ENCODE data around the gene AKAP13.

Gene AKAP13

DNA sequence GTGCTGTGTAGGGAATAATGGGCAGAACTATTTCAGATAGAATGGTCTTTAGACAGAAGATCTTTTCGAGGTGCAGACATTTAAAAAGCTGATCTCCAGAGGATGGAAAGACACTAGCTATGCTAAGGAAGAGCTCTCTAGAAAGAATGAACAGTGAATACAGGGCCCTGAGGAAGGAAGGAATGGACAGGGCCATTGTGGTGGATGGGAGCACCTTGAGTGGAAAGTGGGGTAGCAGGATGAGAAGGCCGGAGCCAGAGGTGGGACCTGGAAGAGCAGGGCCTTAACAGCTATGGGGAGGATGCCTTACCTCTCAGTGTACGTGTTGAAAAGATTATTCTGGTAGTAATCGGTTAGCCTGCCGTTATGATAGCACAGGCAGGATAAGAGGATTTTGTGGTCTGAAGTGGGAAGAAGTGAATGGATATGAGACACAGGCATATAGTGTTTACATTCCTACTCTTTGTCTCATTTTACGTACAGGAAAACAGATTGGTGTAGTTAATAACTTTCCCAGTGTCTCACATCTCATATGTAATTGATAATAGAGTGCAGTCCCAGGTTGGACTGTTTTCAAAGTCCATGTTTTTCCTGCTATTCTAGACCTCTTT is 241.9 kb downstream of the AKAP13 start:
- TF ChIP-seq, protein P1, sequence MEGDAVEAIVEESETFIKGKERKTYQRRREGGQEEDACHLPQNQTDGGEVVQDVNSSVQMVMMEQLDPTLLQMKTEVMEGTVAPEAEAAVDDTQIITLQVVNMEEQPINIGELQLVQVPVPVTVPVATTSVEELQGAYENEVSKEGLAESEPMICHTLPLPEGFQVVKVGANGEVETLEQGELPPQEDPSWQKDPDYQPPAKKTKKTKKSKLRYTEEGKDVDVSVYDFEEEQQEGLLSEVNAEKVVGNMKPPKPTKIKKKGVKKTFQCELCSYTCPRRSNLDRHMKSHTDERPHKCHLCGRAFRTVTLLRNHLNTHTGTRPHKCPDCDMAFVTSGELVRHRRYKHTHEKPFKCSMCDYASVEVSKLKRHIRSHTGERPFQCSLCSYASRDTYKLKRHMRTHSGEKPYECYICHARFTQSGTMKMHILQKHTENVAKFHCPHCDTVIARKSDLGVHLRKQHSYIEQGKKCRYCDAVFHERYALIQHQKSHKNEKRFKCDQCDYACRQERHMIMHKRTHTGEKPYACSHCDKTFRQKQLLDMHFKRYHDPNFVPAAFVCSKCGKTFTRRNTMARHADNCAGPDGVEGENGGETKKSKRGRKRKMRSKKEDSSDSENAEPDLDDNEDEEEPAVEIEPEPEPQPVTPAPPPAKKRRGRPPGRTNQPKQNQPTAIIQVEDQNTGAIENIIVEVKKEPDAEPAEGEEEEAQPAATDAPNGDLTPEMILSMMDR (IDR thresholded peaks at IDR 0.05), result no peak

DNA sequence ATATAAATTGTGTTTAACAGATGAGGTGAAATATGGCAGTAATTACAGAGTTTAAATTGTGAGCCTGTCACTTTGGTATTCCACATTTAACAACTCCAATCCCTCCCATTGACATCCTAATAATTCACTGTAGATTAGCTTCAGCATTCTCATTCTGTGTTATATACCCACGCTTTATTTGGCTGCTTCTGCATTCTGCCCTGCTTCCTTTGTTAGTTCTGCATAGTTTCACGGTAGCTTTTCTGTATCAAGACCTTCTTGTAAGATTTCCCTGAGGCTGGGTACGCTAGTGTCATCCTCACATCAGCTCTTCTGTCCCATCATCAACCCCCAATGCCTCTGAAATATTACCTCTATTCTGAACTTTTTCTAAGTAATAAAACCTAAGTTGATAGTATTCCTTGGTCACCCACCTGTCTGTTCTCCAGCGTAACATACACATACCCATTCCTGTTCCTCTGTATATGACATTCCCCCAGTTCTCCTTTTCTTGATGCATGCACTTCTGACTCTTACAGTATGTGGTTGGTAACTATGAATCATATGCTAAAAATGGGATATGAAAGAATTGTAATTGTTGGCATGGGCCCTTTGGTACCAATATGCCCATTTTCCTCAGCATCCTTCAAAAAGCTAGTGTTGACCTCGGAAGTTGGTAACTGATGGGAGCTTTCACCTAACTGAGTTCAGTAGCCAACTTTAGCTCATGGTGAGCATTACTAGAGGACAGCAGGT is 243.1 kb downstream of the AKAP13 start:
- TF ChIP-seq, protein P1 (IDR thresholded peaks at IDR 0.05), result no peak

DNA sequence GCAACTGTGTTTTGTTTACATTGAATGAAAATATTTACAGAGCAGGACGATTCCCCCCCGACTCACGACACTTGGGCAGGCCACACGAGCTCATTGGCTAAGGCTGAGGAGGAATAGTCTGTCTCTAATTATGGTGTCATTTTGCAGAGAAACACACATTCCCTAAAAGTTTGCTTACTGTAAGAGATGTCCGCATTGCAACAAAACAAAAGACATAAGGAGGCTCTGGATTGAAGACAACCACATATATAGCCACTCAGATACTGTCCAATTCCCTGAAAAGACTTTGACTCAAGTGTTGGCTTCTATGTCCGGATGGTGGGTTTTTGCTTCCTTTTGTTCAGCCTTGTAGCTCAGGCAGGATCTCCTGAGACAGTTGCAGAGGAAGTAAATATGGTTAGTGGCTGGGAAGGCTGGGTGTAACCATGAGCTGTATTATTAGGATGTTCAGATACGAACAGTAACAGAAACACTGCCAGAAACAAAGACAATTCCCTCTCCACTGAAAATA is 243.9 kb downstream of the AKAP13 start:
- TF ChIP-seq, protein P1 (IDR thresholded peaks at IDR 0.05), result no peak

DNA sequence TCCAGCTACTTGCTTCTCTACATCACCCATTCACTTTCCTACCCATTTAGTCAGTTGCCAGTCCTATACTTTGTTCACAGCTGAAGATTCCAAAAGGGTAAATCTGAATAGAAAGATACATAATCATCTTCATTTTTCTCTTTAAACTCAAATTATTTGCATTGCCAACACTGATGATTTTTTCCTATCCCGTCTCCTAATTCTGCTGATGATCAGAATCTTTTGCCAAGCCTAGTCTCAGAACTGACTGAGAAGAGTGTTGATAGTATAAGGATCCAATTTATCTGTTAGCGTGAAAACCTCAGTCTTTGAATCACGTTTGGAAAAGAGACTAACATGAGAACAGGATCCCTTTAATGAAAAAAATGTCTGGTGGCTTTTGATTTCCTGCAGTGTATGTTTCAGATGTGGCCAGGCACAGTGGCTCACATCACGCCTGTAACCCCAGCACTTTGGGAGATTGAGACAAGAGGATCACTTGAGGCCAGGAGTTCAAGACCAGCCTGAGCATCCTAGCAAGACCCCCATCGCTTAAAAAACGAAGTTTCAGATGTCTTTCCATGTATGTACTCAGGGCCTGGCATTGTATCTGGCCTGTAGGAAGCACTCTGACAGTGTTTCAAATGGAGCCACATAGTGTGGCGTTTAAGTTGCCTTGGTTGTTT is 244.9 kb downstream of the AKAP13 start:
- TF ChIP-seq, protein P1 (IDR thresholded peaks at IDR 0.05), result no peak

DNA sequence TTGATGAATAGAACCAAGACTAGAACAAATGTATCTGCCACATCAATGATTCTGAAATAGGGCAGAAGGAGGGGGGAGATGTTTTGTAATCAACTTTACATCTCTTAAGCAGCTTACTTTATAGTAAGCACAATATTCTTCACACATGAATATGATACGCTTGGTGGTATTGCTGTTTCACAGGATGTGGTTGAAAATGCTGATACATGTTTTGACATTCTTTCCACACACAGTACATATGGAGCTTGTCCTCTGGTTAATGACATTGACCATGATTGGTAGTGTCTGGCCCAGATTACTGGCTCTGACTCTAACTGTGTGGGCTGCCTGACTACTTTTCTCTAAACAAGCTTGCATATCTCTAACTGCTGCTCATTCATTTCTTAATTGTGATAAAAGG is 245.5 kb downstream of the AKAP13 start:
- TF ChIP-seq, protein P1 (IDR thresholded peaks at IDR 0.05), result no peak

DNA sequence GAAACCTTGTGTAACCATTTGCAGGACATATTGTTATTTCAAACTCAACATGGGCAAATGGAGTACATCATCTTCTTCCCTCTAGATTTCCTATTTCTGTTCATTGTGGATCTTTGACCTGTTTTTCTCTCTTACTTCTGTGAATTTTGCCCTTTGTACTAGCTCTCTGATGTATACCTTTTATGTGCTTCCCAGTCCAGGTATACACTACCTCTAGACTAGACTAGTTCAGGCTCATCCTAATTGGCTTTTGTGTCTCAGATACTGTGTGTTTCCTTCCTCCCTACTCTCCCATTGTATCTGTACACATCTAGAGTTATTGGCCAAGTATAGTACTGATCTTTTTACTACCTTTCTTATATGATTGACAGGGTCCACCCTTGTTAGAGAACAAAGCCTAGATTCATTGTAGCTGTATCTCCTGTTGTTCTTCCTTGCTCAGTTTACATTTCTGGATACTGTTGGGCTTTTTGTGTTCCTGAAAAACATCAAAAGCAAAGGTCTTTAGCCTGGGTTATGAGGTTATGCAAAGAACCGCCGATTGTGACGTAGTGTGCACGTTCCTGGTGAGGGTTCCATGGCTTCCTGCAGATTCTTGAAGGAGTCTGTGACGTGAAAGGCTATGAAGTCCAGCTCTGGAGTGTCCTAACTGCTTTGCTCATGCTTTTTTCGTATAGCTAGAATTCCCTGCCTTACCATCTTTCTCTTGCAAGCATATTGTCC is 247.0 kb downstream of the AKAP13 start:
- TF ChIP-seq, protein P1 (IDR thresholded peaks at IDR 0.05), result no peak

DNA sequence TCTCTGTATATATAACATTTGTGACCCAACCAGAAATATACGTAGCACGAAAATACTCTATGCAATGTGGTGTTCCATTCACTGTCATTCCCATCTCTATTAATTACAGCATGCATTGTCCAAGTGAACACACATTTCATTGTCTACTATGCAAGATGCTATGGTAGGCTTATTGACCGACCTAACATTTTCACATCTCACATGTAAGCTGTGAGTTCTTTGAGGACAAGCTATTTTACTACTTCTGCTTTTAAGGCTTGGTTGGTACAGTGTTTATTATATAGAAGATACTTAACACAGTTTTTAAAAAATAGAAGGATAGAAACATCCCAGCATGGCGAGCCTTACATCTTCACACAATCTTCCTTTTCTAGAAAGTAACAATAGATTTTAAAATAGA is 249.9 kb downstream of the AKAP13 start:
- TF ChIP-seq, protein P1 (IDR thresholded peaks at IDR 0.05), result no peak
